A673 (cell line): ENCODE data around the gene SKAP1. TPM values are rescaled to one million over a fixed set of nuclear protein-coding genes. Genes with fewer than 3 reads are reported as not detected.

Source experiments
- BruUV-seq: library from RNA; stranded (reverse); fragments of 400-500 nt; replicated peaks from 2 replicates; lab custom pipeline; 2021; lab: Mats Ljungman, UMichigan
- CTCF ChIA-PET: fragments of 300-600 bp; sonication (Branson Sonifier 250); formaldehyde crosslinking; loops from one replicate; lab custom pipeline; 2022; ENCODE audit warnings: antibody characterized with exemption; lab: Charles Lee
- POLR2A ChIA-PET: fragments of 300-600 bp; sonication (Branson Sonifier 250); formaldehyde crosslinking; loops from one replicate; lab custom pipeline; 2022; ENCODE audit warnings: antibody characterized with exemption; ENCODE audit not compliant: low non-redundant PET; lab: Charles Lee
- DNase-seq: peaks from one replicate; pipeline ENCODE4 v3.0.0-alpha.2; 2015; ENCODE audit warnings: low spot score
- H3K27ac ChIP-seq: fragments of 200-600 bp; sonication (generic); 2 replicates; pipeline ENCODE4 v1.5.1; 2016; ENCODE audit warnings: mixed run types, low read depth, mild to moderate bottlenecking, mixed read lengths, antibody characterized with exemption, low read length; ENCODE audit not compliant: poor library complexity, severe bottlenecking
- H3K27me3 ChIP-seq: fragments of 200-600 bp; sonication (generic); replicated peaks from 2 replicates; pipeline ENCODE4 v1.6.1; 2017; ENCODE audit warnings: mixed run types, low read depth, mild to moderate bottlenecking, mixed read lengths, antibody characterized with exemption, low read length; ENCODE audit not compliant: insufficient read depth, poor library complexity
- H3K36me3 ChIP-seq: fragments of 200-600 bp; sonication (generic); 2 replicates; pipeline ENCODE4 v1.6.1; 2016; ENCODE audit warnings: mixed run types, mild to moderate bottlenecking, mixed read lengths, antibody characterized with exemption, low read length; ENCODE audit not compliant: insufficient read depth, poor library complexity, severe bottlenecking
- H3K4me1 ChIP-seq: fragments of 200-600 bp; sonication (generic); 2 replicates; pipeline ENCODE4 v1.6.1; 2017; ENCODE audit warnings: mixed run types, mild to moderate bottlenecking, mixed read lengths, antibody characterized with exemption, low read length; ENCODE audit not compliant: insufficient read depth, poor library complexity, severe bottlenecking
- H3K4me3 ChIP-seq: fragments of 200-600 bp; sonication (generic); 2 replicates; pipeline ENCODE4 v1.5.1; 2016; ENCODE audit warnings: low read depth, mixed run types, mild to moderate bottlenecking, mixed read lengths, low read length; ENCODE audit not compliant: poor library complexity, severe bottlenecking
- H3K9me3 ChIP-seq: fragments of 200-600 bp; sonication (generic); 2 replicates; pipeline ENCODE4 v1.6.1; 2016; ENCODE audit warnings: mixed run types, low read depth, mild to moderate bottlenecking, mixed read lengths, antibody characterized with exemption, low read length; ENCODE audit not compliant: poor library complexity, severe bottlenecking
- CTCF ChIP-seq: fragments of 300-800, 200-600 bp; sonication (generic); conservative IDR thresholded peaks from 2 replicates; pipeline ENCODE4 v1.5.1; 2017; ENCODE audit warnings: low read depth, mild to moderate bottlenecking, antibody characterized with exemption, low read length, moderate library complexity, mixed read lengths
- EZH2 ChIP-seq: fragments of 200-600 bp; sonication (generic); IDR thresholded peaks from 2 replicates; pipeline ENCODE4 v1.6.1; 2017; ENCODE audit warnings: borderline replicate concordance, low read depth, mild to moderate bottlenecking, mixed read lengths, antibody characterized with exemption, low read length; ENCODE audit not compliant: poor library complexity, severe bottlenecking
- intact Hi-C: fragments of 100-400 bp; cut with micrococcal nuclease; formaldehyde crosslinking; loops from one replicate; pipeline ENCODE4 v1.10.0; 2022; ENCODE audit not compliant: unreplicated experiment
- total RNA-seq: library from RNA; stranded (reverse); gene quantifications from 2 replicates; pipeline ENCODE4 v1.2.3, GENCODE V29; 2021

Gene SKAP1
- total RNA-seq, 1 experiment from 2014 or later: not detected

- TF ChIP-seq CTCF (no peak), EZH2 (no peak)
- BruUV-seq: no TSS peak
- intact Hi-C loops: no loop called here
- ChIA-PET CTCF (no interaction called here), POLR2A (interaction anchor here (0.6 kb wide), 1 partner anchor 85 kb away, joined by 3 read pairs; no protein-coding TSS in a partner anchor)
- Histone ChIP-seq H3K4me3 (no peak overlapping the region), H3K4me1 (peaks cover 20% of the 10 kb centered on the region), H3K27me3 (no peaks in the 10 kb centered on the region), H3K36me3 (no peaks in the 10 kb centered on the region), H3K9me3 (no peaks in the 10 kb centered on the region), H3K27ac (no peak overlapping the region)
- no peak for DNase-seq
These were observed 268.7 kb downstream of the SKAP1 start for GRCh38 chr17:48161127-48161905.

GRCh38 chr17:48160177-48161081 lies 269.6 kb downstream of the SKAP1 start:
- H3K4me3 ChIP-seq: no peak overlapping the region
- no peak for DNase-seq

More at GRCh38 chr17:48160177-48161081, 269.6 kb downstream of the SKAP1 start:
- no peak for TF ChIP-seq EZH2
- TF ChIP-seq CTCF: no peak
- H3K4me1 ChIP-seq: peaks cover 20% of the 10 kb centered on the region
- no TSS peak for BruUV-seq
- intact Hi-C loops: no loop called here
- H3K36me3 ChIP-seq: no peaks in the 10 kb centered on the region
- H3K27me3 ChIP-seq: no peaks in the 10 kb centered on the region
- no peak overlapping the region for H3K27ac ChIP-seq
- POLR2A ChIA-PET: no interaction called here
- H3K9me3 ChIP-seq: no peaks in the 10 kb centered on the region
- CTCF ChIA-PET: no interaction called here
